Kidney epithelial cell (primary cell): Measurements from ENCODE around the gene CHST11. TPM values are rescaled to one million over a fixed set of nuclear protein-coding genes. Genes with fewer than 3 reads are reported as not detected.

Experiments
- DNase-seq: peaks from one replicate; pipeline ENCODE4 v3.0.0-alpha.2; 2010; ENCODE audit warnings: low read depth
- H3K27me3 ChIP-seq: 2 replicates; pipeline ENCODE4 v1.6.0; 2011; ENCODE audit warnings: low read length; ENCODE audit not compliant: control insufficient read depth, insufficient read depth
- H3K36me3 ChIP-seq: 2 replicates; pipeline ENCODE4 v1.5.1; 2011; ENCODE audit warnings: low read length; ENCODE audit not compliant: control insufficient read depth, insufficient read depth
- H3K4me3 ChIP-seq: 2 replicates; pipeline ENCODE4 v1.5.1; 2011; ENCODE audit warnings: low read depth, mild to moderate bottlenecking, control low read depth, low read length
- total RNA-seq: library from RNA; depleted of rRNA; stranded (reverse); fragments of >200 nt; gene quantifications from 2 replicates; pipeline ENCODE4 v1.2.3, GENCODE V29; 2015
- TF ChIP-seq, protein P1 (sequence below): IDR thresholded peaks from 2 replicates; pipeline ENCODE4 v1.5.1; 2011; ENCODE audit warnings: mild to moderate bottlenecking, moderate library complexity, low read length, control low read depth, inconsistent platforms; ENCODE audit not compliant: insufficient read depth, poor library complexity, severe bottlenecking

The CHST11 gene
- total RNA-seq, 1 donor from 2014 or later: 32.6 TPM

DNA sequence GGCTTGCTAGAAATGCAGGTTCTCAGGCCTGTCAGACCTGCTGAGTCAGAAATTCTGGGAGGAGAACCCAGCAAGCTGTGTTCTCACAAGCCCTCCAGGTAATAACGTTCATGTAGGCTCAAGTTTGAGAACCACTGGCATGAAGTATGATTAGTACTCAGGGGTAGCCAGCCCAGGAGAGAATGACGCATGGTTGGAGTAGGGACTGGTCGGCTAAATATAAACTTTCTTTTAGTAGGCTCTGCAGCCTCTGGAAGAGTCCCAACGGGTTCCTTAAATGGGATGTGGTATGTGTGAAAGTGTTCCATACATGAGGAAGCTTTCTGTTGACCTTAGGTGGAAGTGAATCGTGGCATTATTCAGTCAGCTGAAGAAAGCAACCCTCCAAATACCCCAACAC, 292.0 kb downstream of the CHST11 start:
- Histone ChIP-seq H3K36me3 (no peaks in the 10 kb centered on the region), H3K4me3 (no peak overlapping the region), H3K27me3 (no peaks in the 10 kb centered on the region)
- DNase-seq: no peak
- TF ChIP-seq, protein P1, sequence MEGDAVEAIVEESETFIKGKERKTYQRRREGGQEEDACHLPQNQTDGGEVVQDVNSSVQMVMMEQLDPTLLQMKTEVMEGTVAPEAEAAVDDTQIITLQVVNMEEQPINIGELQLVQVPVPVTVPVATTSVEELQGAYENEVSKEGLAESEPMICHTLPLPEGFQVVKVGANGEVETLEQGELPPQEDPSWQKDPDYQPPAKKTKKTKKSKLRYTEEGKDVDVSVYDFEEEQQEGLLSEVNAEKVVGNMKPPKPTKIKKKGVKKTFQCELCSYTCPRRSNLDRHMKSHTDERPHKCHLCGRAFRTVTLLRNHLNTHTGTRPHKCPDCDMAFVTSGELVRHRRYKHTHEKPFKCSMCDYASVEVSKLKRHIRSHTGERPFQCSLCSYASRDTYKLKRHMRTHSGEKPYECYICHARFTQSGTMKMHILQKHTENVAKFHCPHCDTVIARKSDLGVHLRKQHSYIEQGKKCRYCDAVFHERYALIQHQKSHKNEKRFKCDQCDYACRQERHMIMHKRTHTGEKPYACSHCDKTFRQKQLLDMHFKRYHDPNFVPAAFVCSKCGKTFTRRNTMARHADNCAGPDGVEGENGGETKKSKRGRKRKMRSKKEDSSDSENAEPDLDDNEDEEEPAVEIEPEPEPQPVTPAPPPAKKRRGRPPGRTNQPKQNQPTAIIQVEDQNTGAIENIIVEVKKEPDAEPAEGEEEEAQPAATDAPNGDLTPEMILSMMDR: no peak

DNA sequence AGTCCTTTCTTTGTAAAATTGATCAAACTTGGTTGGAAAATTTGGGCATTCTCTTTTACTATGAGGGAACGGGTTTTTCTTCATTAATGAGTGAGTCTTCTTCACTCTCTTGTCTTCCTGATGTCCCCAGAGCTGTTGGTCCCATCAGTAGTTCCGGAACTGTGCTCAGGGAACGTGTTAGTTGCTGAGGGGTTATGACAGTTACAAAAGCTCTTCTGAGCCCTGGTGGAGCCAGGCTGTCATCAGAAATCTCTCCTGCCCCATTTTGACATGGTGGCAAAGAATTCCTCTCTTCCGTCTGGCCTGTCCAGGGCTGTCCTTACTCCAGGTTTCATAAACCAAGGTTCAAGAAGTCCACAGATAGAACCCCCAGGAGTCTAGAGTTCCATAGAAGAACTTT, 292.8 kb downstream of the CHST11 start:
- Histone ChIP-seq H3K27me3 (no peaks in the 10 kb centered on the region), H3K36me3 (no peaks in the 10 kb centered on the region), H3K4me3 (no peak overlapping the region)
- DNase-seq: no peak
- TF ChIP-seq, protein P1: no peak

DNA sequence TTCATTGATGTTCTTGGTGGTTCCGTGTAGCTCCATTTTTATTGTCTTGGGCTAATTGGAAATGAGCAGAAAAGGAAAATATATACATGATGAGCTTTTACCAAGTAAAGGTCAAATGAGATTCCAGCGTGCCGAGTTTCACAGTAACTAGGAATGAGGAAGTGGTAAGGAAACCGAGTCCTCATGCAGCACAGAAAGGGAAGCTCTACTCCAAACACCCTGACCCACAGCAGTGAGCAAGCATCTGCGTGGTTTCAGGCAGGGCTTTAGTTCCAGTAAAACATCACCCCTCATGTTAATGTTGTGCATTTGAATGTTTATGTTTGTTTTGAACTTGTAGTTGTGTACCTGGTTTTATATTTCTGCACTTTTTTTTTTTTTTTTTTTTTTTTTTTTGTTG, 293.3 kb downstream of the CHST11 start:
- peak; percentile 53 for DNase-seq
- TF ChIP-seq, protein P1: no peak
- Histone ChIP-seq H3K36me3 (no peaks in the 10 kb centered on the region), H3K4me3 (no peak overlapping the region), H3K27me3 (no peaks in the 10 kb centered on the region)

DNA sequence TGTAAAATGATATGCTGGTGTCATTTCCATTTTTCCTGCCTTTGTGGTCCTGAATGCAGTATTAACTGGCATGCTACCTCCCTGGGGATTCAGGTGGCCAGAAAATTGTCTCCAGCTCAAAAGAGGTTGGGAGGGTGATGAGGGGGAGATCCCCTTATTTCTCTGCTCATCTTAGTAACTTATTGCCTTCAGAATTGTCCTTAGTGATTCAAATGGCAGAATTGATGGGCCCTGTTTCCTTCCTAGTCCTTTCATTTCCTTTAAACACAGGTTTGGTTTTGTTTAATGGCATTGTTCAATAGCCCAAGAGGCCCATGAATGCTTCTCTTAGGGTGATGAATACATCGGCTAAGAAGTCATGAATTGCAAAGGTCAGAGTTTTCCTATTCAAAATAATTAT, 294.4 kb downstream of the CHST11 start:
- DNase-seq: no peak
- H3K27me3 ChIP-seq: no peaks in the 10 kb centered on the region
- no peaks in the 10 kb centered on the region for H3K36me3 ChIP-seq
- H3K4me3 ChIP-seq: no peak overlapping the region
- TF ChIP-seq, protein P1: no peak

DNA sequence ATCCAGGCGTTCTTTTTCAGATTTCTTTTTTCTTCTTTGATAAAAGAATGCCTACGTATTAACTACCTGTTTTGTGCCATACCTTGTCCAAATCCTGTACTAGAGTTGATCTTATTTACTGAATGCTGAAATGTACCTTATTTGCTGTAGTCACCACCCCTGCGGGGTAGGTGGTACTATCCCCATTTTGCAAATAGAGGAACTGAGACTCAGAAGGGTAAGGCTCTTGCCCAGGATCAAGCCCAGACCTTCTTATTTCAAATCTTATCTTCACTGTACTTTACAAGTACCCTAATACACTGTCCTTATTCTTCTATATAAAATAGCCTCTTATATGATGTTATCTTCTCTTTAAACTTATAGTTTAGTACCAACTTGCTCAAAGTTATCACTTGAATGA, 294.8 kb downstream of the CHST11 start:
- H3K27me3 ChIP-seq: no peaks in the 10 kb centered on the region
- DNase-seq: no peak
- TF ChIP-seq, protein P1: no peak
- no peaks in the 10 kb centered on the region for H3K36me3 ChIP-seq
- H3K4me3 ChIP-seq: no peak overlapping the region

DNA sequence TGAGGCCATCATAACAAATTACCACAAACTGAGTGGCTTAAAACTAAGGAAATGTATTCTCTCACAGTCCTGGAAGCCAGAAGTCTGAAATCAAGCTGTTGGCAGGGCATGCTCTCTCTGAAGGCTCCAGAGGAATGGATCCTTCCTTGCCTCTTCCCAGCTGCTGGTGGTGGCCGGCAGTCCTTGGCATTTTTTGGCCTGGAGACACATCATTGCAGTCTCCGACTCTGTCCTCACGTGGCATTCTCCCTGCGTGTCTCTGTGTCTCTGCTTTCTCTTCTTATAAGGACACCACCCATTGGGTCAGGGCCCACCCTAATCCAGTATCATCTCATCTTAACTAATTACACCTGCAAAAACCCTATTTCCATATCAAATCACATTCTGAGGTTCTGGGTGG, 295.3 kb downstream of the CHST11 start:
- TF ChIP-seq, protein P1: no peak
- no peaks in the 10 kb centered on the region for H3K36me3 ChIP-seq
- DNase-seq: no peak
- no peak overlapping the region for H3K4me3 ChIP-seq
- no peaks in the 10 kb centered on the region for H3K27me3 ChIP-seq
